Measurements from ENCODE around the gene ANKRD1.

DNA sequence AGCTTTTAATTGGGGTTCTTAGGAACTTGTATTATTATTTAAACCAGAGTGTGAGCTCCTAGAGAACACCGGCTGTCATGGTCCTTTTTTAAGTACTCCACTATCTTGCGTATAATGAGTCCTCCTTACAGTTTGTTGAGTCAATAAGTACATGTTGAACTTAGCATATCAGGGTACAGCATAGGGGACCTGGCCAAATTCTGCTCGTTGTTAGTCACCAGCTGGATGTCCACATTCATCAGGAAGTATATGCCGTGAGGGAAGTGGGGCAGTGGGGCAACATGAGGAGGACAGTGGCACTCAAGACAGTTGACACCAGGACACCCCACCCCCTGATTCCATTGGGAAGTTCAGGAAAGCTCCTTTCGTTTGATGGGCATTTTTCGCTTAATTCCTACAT, 32.5 kb downstream of the ANKRD1 start:
- TF ChIP-seq, protein P1, sequence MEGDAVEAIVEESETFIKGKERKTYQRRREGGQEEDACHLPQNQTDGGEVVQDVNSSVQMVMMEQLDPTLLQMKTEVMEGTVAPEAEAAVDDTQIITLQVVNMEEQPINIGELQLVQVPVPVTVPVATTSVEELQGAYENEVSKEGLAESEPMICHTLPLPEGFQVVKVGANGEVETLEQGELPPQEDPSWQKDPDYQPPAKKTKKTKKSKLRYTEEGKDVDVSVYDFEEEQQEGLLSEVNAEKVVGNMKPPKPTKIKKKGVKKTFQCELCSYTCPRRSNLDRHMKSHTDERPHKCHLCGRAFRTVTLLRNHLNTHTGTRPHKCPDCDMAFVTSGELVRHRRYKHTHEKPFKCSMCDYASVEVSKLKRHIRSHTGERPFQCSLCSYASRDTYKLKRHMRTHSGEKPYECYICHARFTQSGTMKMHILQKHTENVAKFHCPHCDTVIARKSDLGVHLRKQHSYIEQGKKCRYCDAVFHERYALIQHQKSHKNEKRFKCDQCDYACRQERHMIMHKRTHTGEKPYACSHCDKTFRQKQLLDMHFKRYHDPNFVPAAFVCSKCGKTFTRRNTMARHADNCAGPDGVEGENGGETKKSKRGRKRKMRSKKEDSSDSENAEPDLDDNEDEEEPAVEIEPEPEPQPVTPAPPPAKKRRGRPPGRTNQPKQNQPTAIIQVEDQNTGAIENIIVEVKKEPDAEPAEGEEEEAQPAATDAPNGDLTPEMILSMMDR (IDR thresholded peaks at IDR 0.05; ENCODE audit: borderline replicate concordance, extremely low read depth, low read length, poor library complexity, severe bottlenecking), result no peak
- TF ChIP-seq EZH2 (IDR thresholded peaks at IDR 0.05; ENCODE audit: borderline replicate concordance, low read depth, low read length, severe bottlenecking), result no peak
